Prostate gland (tissue), 2 donors: ENCODE data around the gene IL19. TPM values are rescaled to one million over a fixed set of nuclear protein-coding genes. Genes with fewer than 3 reads are reported as not detected.
"Not testable (repeated sequence)": the region's sequence is repeated elsewhere in the genome, so short reads cannot be mapped to it uniquely, and the experiment has no call there.

Source experiments
- DNase-seq: peaks from one replicate; pipeline ENCODE4 v3.0.0-alpha.2; 2019; ENCODE audit warnings: low spot score
- H3K27ac ChIP-seq, 2 donors: fragments of 200-600 bp; sonication (generic); 2 replicates each; pipeline ENCODE4 v1.5.1; 2017 to 2019
- H3K27me3 ChIP-seq: fragments of 200-600 bp; sonication (generic); replicated peaks from 2 replicates; pipeline ENCODE4 v1.5.1; 2019; ENCODE audit not compliant: insufficient read depth
- H3K36me3 ChIP-seq, 2 donors: fragments of 200-600 bp; sonication (generic); 1 replicate in 1 of 2; 2 replicates in 1 of 2; pipeline versions ENCODE4 v1.5.1 to v1.8.1; 2017 to 2019
- H3K4me1 ChIP-seq: fragments of 200-600 bp; sonication (generic); replicated peaks from 2 replicates; pipeline ENCODE4 v1.5.1; 2019
- H3K4me3 ChIP-seq, 2 donors: fragments of 200-600 bp; sonication (generic); 2 replicates each; pipeline ENCODE4 v1.5.1; 2017 to 2019
- H3K9me3 ChIP-seq: fragments of 200-600 bp; sonication (generic); 2 replicates; pipeline ENCODE4 v1.5.1; 2017
- POLR2A ChIP-seq: fragments of 450-650 bp; IDR thresholded peaks from one replicate; pipeline ENCODE4 v1.6.1; 2016; ENCODE audit warnings: antibody characterized with exemption, mild to moderate bottlenecking
- POLR2AphosphoS5 ChIP-seq: sonication (generic); formaldehyde crosslinking; IDR thresholded peaks from one replicate; pipeline ENCODE4 v1.6.1; 2017; ENCODE audit warnings: antibody characterized with exemption
- WGBS: methylation state at CpG from one replicate; pipeline ENCODE4 v1.1.5; 2018; 5-methylcytosine and 5-hydroxymethylcytosine counted together
- intact Hi-C: fragments of 100-400 bp; cut with DNase I; formaldehyde crosslinking; loops from one replicate; pipeline ENCODE4 v1.14.2; 2022
- total RNA-seq, 2 donors: library from RNA; depleted of rRNA; stranded (reverse); fragments of >200 nt; gene quantifications; one replicate each; pipeline ENCODE4 v1.1.0, GENCODE V29; 2016
- TF ChIP-seq, protein P1 (sequence below), 4 experiments: fragments of 200-600 bp in 2 of 4; fragments of 450-650 bp in 2 of 4; sonication (generic) in 2 of 4; IDR thresholded peaks; 1 replicate in 3 of 4; 2 replicates in 1 of 4; pipeline ENCODE4 v1.5.1; 2016 to 2019; ENCODE audit warnings: antibody characterized with exemption in 4 of 4, mild to moderate bottlenecking in 2 of 4, moderate library complexity in 2 of 4

IL19 gene
- total RNA-seq, 2 donors from 2014 or later, result not detected

GRCh38 chr1:206772243-206772937, 1.8 kb downstream of the IL19 start, which contains the start of gene IL10:
Gene IL10 (minus strand): TSS chr1:206772494. CDS start chr1:206772435, 59 bp downstream.
- Histone ChIP-seq H3K4me1 (no peaks in the 10 kb centered on the region), H3K4me3 (no peak within 1 kb of the TSS), H3K27ac (no peak within 1 kb of the TSS), H3K27me3 (no peaks in the 10 kb centered on the region), H3K9me3 (no peaks in the 10 kb centered on the region), H3K36me3 (no peaks in the 10 kb centered on the region)
- no peak for DNase-seq
- intact Hi-C loops, result no loop called here
- TF ChIP-seq POLR2A (no peak), POLR2AphosphoS5 (no peak)
- TF ChIP-seq, protein P1, sequence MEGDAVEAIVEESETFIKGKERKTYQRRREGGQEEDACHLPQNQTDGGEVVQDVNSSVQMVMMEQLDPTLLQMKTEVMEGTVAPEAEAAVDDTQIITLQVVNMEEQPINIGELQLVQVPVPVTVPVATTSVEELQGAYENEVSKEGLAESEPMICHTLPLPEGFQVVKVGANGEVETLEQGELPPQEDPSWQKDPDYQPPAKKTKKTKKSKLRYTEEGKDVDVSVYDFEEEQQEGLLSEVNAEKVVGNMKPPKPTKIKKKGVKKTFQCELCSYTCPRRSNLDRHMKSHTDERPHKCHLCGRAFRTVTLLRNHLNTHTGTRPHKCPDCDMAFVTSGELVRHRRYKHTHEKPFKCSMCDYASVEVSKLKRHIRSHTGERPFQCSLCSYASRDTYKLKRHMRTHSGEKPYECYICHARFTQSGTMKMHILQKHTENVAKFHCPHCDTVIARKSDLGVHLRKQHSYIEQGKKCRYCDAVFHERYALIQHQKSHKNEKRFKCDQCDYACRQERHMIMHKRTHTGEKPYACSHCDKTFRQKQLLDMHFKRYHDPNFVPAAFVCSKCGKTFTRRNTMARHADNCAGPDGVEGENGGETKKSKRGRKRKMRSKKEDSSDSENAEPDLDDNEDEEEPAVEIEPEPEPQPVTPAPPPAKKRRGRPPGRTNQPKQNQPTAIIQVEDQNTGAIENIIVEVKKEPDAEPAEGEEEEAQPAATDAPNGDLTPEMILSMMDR (IDR thresholded peaks at IDR 0.05), result no peak
- WGBS, result 89% methylated on average over 8 of the region's 8 CpGs

DNA sequence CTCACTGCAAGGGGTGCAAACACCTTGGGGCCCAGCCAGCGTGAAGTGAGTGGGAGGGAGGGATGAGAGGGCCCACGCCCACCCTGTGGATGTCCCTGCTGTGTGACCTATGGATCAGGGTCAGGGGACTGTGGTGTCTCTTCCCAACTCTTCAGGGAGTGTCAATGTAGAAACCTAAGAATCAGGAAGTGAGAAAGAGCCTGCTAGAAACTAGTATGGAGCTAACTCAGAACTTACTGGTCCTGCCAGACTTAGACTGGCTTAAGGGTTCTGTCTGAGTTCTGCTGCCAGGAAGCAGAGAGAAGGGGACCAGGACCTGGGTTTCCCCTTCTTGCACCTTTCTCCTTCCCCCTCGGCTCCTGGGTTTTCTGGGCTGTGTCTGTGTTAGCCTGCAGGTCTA, 3.5 kb downstream of the IL19 start:
- DNase-seq, result no peak
- 82% methylated on average over 3 of the region's 3 CpGs for WGBS
- TF ChIP-seq, protein P1 (IDR thresholded peaks at IDR 0.05), result no peak
- TF ChIP-seq POLR2A, result no peak
- no peak for TF ChIP-seq POLR2AphosphoS5
- Histone ChIP-seq H3K4me3 (no peak overlapping the region), H3K36me3 (no peaks in the 10 kb centered on the region), H3K27me3 (no peaks in the 10 kb centered on the region), H3K27ac (no peak overlapping the region), H3K4me1 (no peaks in the 10 kb centered on the region), H3K9me3 (no peaks in the 10 kb centered on the region)
- intact Hi-C loops, result no loop called here

DNA sequence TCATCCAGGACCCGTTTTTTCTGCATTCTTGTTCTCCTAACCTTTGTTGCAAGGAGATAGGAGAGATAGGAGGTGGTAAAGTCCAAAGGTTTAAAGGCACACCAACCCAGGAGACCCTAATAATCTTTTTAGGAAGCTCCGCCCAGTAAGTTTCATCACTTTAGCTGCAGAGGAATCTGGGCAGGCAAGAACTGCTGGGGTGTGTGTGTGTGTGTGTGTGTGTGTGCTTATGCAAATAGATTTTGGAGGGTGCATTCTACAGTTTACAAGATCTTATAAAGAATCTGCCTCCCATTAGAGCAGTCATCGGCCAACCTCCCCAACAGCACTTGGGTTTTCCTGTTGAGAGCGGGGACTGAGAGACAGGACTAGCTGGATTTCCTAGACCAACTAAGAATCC, 5.7 kb downstream of the IL19 start:
- Histone ChIP-seq H3K4me1 (no peaks in the 10 kb centered on the region), H3K9me3 (no peaks in the 10 kb centered on the region), H3K4me3 (no peak overlapping the region), H3K27me3 (no peaks in the 10 kb centered on the region), H3K36me3 (no peaks in the 10 kb centered on the region), H3K27ac (no peak overlapping the region)
- peak; percentile 79 for DNase-seq
- WGBS, result 32% methylated on average over 4 of the region's 4 CpGs
- TF ChIP-seq POLR2AphosphoS5, result peak; percentile 52
- TF ChIP-seq, protein P1 (IDR thresholded peaks at IDR 0.05), result no peak
- intact Hi-C loops, result no loop called here

GRCh38 chr1:206778031-206778430, 7.5 kb downstream of the IL19 start:
- TF ChIP-seq POLR2AphosphoS5 (no peak), POLR2A (no peak)
- TF ChIP-seq, protein P1 (IDR thresholded peaks at IDR 0.05), result no peak
- intact Hi-C loops, result no loop called here
- Histone ChIP-seq H3K36me3 (no peaks in the 10 kb centered on the region), H3K4me3 (no peak overlapping the region), H3K4me1 (no peaks in the 10 kb centered on the region), H3K27me3 (no peaks in the 10 kb centered on the region), H3K9me3 (no peaks in the 10 kb centered on the region), H3K27ac (no peak overlapping the region)
- WGBS, result 86% methylated on average over 7 of the region's 7 CpGs
- no peak for DNase-seq

DNA sequence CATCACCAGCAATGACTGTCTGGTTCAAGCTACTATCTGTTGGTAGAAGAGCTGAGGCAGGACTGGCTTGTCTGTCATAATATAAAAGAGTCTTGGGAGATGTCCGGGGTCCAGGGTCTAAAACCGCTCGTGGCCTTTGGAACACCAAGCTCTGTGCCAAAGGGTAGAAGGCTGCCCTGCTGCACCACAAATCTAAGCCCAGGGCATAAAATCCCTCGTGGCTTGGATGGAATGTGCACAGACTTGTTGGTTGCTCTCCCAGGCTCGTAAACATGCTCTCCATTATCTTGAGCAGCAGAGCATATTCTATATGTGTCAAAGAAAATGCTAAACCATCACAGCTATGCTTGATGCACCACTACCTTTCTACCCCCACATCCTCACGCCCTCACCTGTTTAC, 8.3 kb downstream of the IL19 start:
- H3K4me1 ChIP-seq, intact Hi-C loops, H3K4me3 ChIP-seq, H3K9me3 ChIP-seq, H3K27me3 ChIP-seq, H3K36me3 ChIP-seq, H3K27ac ChIP-seq, DNase-seq: not testable (repeated sequence)
- WGBS, result 36% methylated on average over 6 of the region's 6 CpGs
